Activated CD4-positive, CD25-positive, alpha-beta regulatory T cell (primary cell): Measurements from ENCODE around the gene SYNE2.
"Not testable (repeated sequence)": the region's sequence is repeated elsewhere in the genome, so short reads cannot be mapped to it uniquely, and the experiment has no call there.

ENCODE experiments used
- DNase-seq, 4 experiments: peaks; one replicate each; lab custom pipeline; 2025; lab: John Stamatoyannopoulos, UW

SYNE2 gene

GRCh38 chr14:64012720-64013119 is 159.9 kb downstream of the SYNE2 start:
- no peak for DNase-seq

GRCh38 chr14:64025479-64025878 is 172.7 kb downstream of the SYNE2 start:
- no peak for DNase-seq

- DNase-seq: no peak
These were observed 173.8 kb downstream of the SYNE2 start for GRCh38 chr14:64026600-64026999.

- DNase-seq: no peak
These were observed 182.3 kb downstream of the SYNE2 start for GRCh38 chr14:64035143-64035542.

GRCh38 chr14:64037869-64038745 is 185.3 kb downstream of the SYNE2 start:
- not testable (repeated sequence) for DNase-seq

GRCh38 chr14:64038841-64039542 is 186.2 kb downstream of the SYNE2 start:
- no peak for DNase-seq

GRCh38 chr14:64040044-64040443 is 187.2 kb downstream of the SYNE2 start:
- no peak for DNase-seq

- not testable (repeated sequence) for DNase-seq
These were observed 190.5 kb downstream of the SYNE2 start for GRCh38 chr14:64043296-64043695.

- no peak for DNase-seq
These were observed 192.3 kb downstream of the SYNE2 start for GRCh38 chr14:64045091-64045490.

GRCh38 chr14:64049616-64050381 is 197.0 kb downstream of the SYNE2 start:
- DNase-seq: no peak

GRCh38 chr14:64053694-64054669 is 201.2 kb downstream of the SYNE2 start:
- DNase-seq: no peak

GRCh38 chr14:64059454-64060198 is 206.8 kb downstream of the SYNE2 start:
- DNase-seq: no peak

GRCh38 chr14:64060199-64060545 is 207.4 kb downstream of the SYNE2 start:
- DNase-seq: no peak

- DNase-seq: no peak
These were observed 207.9 kb downstream of the SYNE2 start for GRCh38 chr14:64060648-64061096.

- DNase-seq: no peak
These were observed 208.3 kb downstream of the SYNE2 start for GRCh38 chr14:64061115-64061514.

- no peak for DNase-seq
These were observed 208.9 kb downstream of the SYNE2 start for GRCh38 chr14:64061706-64062105.

- no peak for DNase-seq
These were observed 209.7 kb downstream of the SYNE2 start for GRCh38 chr14:64062381-64063115.

- DNase-seq: no peak
These were observed 211.6 kb downstream of the SYNE2 start for GRCh38 chr14:64064447-64064846.

- DNase-seq: no peak
These were observed 217.0 kb downstream of the SYNE2 start for GRCh38 chr14:64069634-64070359.
